H1 (cell line): ENCODE data around the gene IFI16. TPM values are rescaled to one million over a fixed set of nuclear protein-coding genes. Genes with fewer than 3 reads are reported as not detected.

Source experiments
- CTCF ChIA-PET: fragments of 300-600 bp; sonication (Branson Sonifier 250); formaldehyde crosslinking; loops from one replicate; lab custom pipeline; 2021; ENCODE audit not compliant: partially characterized antibody; lab: Charles Lee
- POLR2A ChIA-PET: fragments of 300-600 bp; sonication (Branson Sonifier 250); formaldehyde crosslinking; loops from one replicate; lab custom pipeline; 2021; ENCODE audit warnings: inconsistent platforms; ENCODE audit not compliant: partially characterized antibody; lab: Charles Lee
- DNase-seq, 2 experiments: peaks; one replicate each; pipeline versions ENCODE4 v3.0.0 to v3.0.0-alpha.2; 2010 to 2022; ENCODE audit warnings: low spot score in 2 of 2, low read depth in 1 of 2, mixed read lengths in 1 of 2
- FAIRE-seq: peaks from 2 replicates; lab custom pipeline; 2011; peaks lifted over from hg19 to GRCh38; lab: Jason Lieb, UNC
- H2AFZ ChIP-seq: 2 replicates; pipeline ENCODE4 v1.8.1; 2012; ENCODE audit warnings: low read length, inconsistent platforms
- H2AK5ac ChIP-seq: 2 replicates; pipeline ENCODE4 v1.6.1; 2013; ENCODE audit warnings: low read depth, low read length
- H2BK120ac ChIP-seq: replicated peaks from 2 replicates; pipeline ENCODE3; 2013; ENCODE audit warnings: low read depth, low read length, inconsistent platforms
- H2BK12ac ChIP-seq: 2 replicates; pipeline ENCODE4 v1.6.1; 2013; ENCODE audit warnings: low read depth, low read length
- H2BK15ac ChIP-seq: 2 replicates; pipeline ENCODE4 v1.6.1; 2013; ENCODE audit warnings: low read length
- H2BK20ac ChIP-seq: 2 replicates; pipeline ENCODE4 v1.6.1; 2013; ENCODE audit warnings: low read length
- H2BK5ac ChIP-seq: 2 replicates; pipeline ENCODE4 v1.6.1; 2013; ENCODE audit warnings: low read depth, low read length
- H3K14ac ChIP-seq: 2 replicates; pipeline ENCODE4 v1.6.1; 2013; ENCODE audit warnings: inconsistent platforms; ENCODE audit not compliant: insufficient read length
- H3K18ac ChIP-seq: 2 replicates; pipeline ENCODE4 v1.6.1; 2013; ENCODE audit warnings: low read length; ENCODE audit errors: extremely low read depth
- H3K23ac ChIP-seq: 2 replicates; pipeline ENCODE4 v1.6.1; 2013; ENCODE audit warnings: inconsistent platforms; ENCODE audit not compliant: insufficient read length
- H3K23me2 ChIP-seq: 2 replicates; pipeline ENCODE4 v1.6.1; 2013; ENCODE audit warnings: low read depth, low read length
- H3K27ac ChIP-seq: 2 replicates; pipeline ENCODE4 v1.6.1; 2011; ENCODE audit warnings: low read depth, low read length, inconsistent platforms
- H3K27me3 ChIP-seq, 4 experiments: replicated peaks in 1 of 4; 1 replicate in 1 of 4; 2 replicates in 3 of 4; pipeline versions ENCODE4 v1.6.1 to v1.8.1; 2011 to 2013; ENCODE audit warnings: low read length in 3 of 4, mild to moderate bottlenecking in 3 of 4, inconsistent platforms in 2 of 4, mixed read lengths in 2 of 4, moderate library complexity in 1 of 4; ENCODE audit not compliant: control insufficient read depth in 3 of 4, insufficient read depth in 3 of 4; ENCODE audit errors: extremely low read depth in 1 of 4
- H3K36me3 ChIP-seq, 4 experiments: 2 replicates each; pipeline versions ENCODE4 v1.6.1 to v1.8.1; 2011 to 2013; ENCODE audit warnings: mild to moderate bottlenecking in 4 of 4, low read length in 3 of 4, moderate library complexity in 2 of 4, control low read depth in 1 of 4, inconsistent platforms in 1 of 4; ENCODE audit not compliant: insufficient read depth in 4 of 4, control insufficient read depth in 2 of 4
- H3K4ac ChIP-seq: replicated peaks from 2 replicates; pipeline ENCODE3; 2013; ENCODE audit warnings: low read length, low read depth, mixed read lengths, inconsistent platforms; ENCODE audit not compliant: insufficient read length
- H3K4me1 ChIP-seq, 4 experiments: replicated peaks in 1 of 4; 1 replicate in 1 of 4; 2 replicates in 3 of 4; pipeline versions ENCODE4 v1.6.1 to v1.8.1; 2011 to 2013; ENCODE audit warnings: low read length in 3 of 4, inconsistent platforms in 2 of 4, mixed read lengths in 1 of 4; ENCODE audit not compliant: insufficient read depth in 4 of 4, control insufficient read depth in 3 of 4
- H3K4me2 ChIP-seq, 2 experiments: 2 replicates each; pipeline versions ENCODE4 v1.6.1 to v1.8.1; 2011 to 2013; ENCODE audit warnings: low read depth in 2 of 2, low read length in 2 of 2, control low read depth in 1 of 2, inconsistent platforms in 1 of 2, mild to moderate bottlenecking in 1 of 2; ENCODE audit not compliant: insufficient read depth in 1 of 2
- H3K4me3 ChIP-seq, 4 experiments: fragments of 200-600, 300-600 bp in 1 of 4; sonication (generic), shearing (Covaris generic), sonication (Bioruptor Twin) in 1 of 4; 2 replicates each; pipeline versions ENCODE4 v1.5.1 to v1.8.1; 2011 to 2016; ENCODE audit warnings: low read length in 4 of 4, low read depth in 3 of 4, control low read depth in 2 of 4, inconsistent platforms in 2 of 4, mild to moderate bottlenecking in 2 of 4, mixed read lengths in 1 of 4, moderate library complexity in 1 of 4; ENCODE audit not compliant: insufficient read depth in 2 of 4; ENCODE audit errors: extremely low read depth in 1 of 4
- H3K56ac ChIP-seq: replicated peaks from 2 replicates; pipeline ENCODE3; 2013; ENCODE audit warnings: low read depth, mild to moderate bottlenecking, mixed read lengths, low read length, inconsistent platforms; ENCODE audit not compliant: insufficient read length
- H3K79me1 ChIP-seq: 2 replicates; pipeline ENCODE4 v1.6.1; 2013; ENCODE audit warnings: low read depth, low read length, control low read depth
- H3K79me2 ChIP-seq, 2 experiments: 2 replicates each; pipeline versions ENCODE4 v1.6.1 to v1.8.1; 2012 to 2013; ENCODE audit warnings: low read length in 2 of 2, mild to moderate bottlenecking in 2 of 2, inconsistent platforms in 1 of 2; ENCODE audit not compliant: insufficient read depth in 2 of 2, control insufficient read depth in 1 of 2
- H3K9ac ChIP-seq, 4 experiments: replicated peaks in 1 of 4; 1 replicate in 1 of 4; 2 replicates in 3 of 4; pipeline versions ENCODE4 v1.6.1 to v1.8.1; 2011 to 2013; ENCODE audit warnings: low read depth in 3 of 4, low read length in 3 of 4, control low read depth in 2 of 4, mild to moderate bottlenecking in 2 of 4, moderate library complexity in 2 of 4, inconsistent platforms in 1 of 4; ENCODE audit errors: extremely low read depth in 1 of 4
- H3K9me3 ChIP-seq, 2 experiments: 2 replicates each; pipeline versions ENCODE4 v1.6.1 to v1.8.1; 2012 to 2013; ENCODE audit warnings: mild to moderate bottlenecking in 2 of 2, moderate library complexity in 2 of 2, control low read depth in 1 of 2, inconsistent platforms in 1 of 2, low read depth in 1 of 2, low read length in 1 of 2, mixed read lengths in 1 of 2; ENCODE audit not compliant: insufficient read depth in 2 of 2
- H4K20me1 ChIP-seq, 2 experiments: replicated peaks in 1 of 2; 2 replicates each; pipeline versions ENCODE3 to v1.8.1; 2011 to 2013; ENCODE audit warnings: inconsistent platforms in 2 of 2, low read length in 2 of 2, mild to moderate bottlenecking in 1 of 2; ENCODE audit not compliant: insufficient read depth in 2 of 2, control insufficient read depth in 1 of 2
- H4K5ac ChIP-seq: 2 replicates; pipeline ENCODE4 v1.6.1; 2013; ENCODE audit warnings: low read length, low read depth, mixed read lengths, inconsistent platforms; ENCODE audit not compliant: insufficient read length
- H4K8ac ChIP-seq: 2 replicates; pipeline ENCODE4 v1.8.0; 2013; ENCODE audit warnings: mild to moderate bottlenecking, moderate library complexity, low read length, inconsistent platforms; ENCODE audit not compliant: insufficient read depth; ENCODE audit errors: extremely low read depth
- H4K91ac ChIP-seq: replicated peaks from 2 replicates; pipeline ENCODE3; 2013; ENCODE audit warnings: low read length, mixed read lengths, inconsistent platforms; ENCODE audit not compliant: insufficient read length
- BCL11A ChIP-seq, 2 experiments: IDR thresholded peaks; one replicate each; pipeline ENCODE4 v1.6.1; 2011; ENCODE audit warnings: low read depth in 2 of 2, low read length in 2 of 2, mild to moderate bottlenecking in 2 of 2
- CBX5 ChIP-seq: fragments of 300-800, 300-1000 bp; sonication (generic); IDR thresholded peaks from 2 replicates; pipeline ENCODE4 v1.7.1; 2016; ENCODE audit warnings: antibody characterized with exemption, low read length, low read depth
- CTBP2 ChIP-seq: IDR thresholded peaks from 2 replicates; pipeline ENCODE4 v1.7.0; 2011; ENCODE audit warnings: borderline replicate concordance, mild to moderate bottlenecking, moderate library complexity, mixed read lengths, low read length; ENCODE audit not compliant: insufficient read depth, insufficient read length
- CTCF ChIP-seq, 3 experiments: IDR thresholded peaks; 1 replicate in 2 of 3; 2 replicates in 1 of 3; pipeline versions ENCODE4 v1.5.1 to v1.6.1; 2011; ENCODE audit warnings: low read length in 3 of 3, mild to moderate bottlenecking in 3 of 3, inconsistent platforms in 2 of 3, low read depth in 1 of 3, moderate library complexity in 1 of 3; ENCODE audit not compliant: insufficient read depth in 1 of 3; ENCODE audit errors: control extremely low read depth in 1 of 3
- EGR1 ChIP-seq: IDR thresholded peaks from 2 replicates; pipeline ENCODE4 v1.6.1; 2011; ENCODE audit warnings: low read depth, low read length, borderline replicate concordance
- KDM1A ChIP-seq: fragments of 200-600, 300-600 bp; sonication (generic); IDR thresholded peaks from 2 replicates; pipeline ENCODE4 v1.7.1; 2016; ENCODE audit warnings: mild to moderate bottlenecking, low read length, borderline replicate concordance
- RAD21 ChIP-seq, 2 experiments: IDR thresholded peaks in 1 of 2; conservative IDR thresholded peaks in 1 of 2; 2 replicates each; pipeline ENCODE4 v1.6.1; 2011; ENCODE audit warnings: low read depth in 2 of 2, low read length in 2 of 2, improper control_type of control experiment in 1 of 2, inconsistent platforms in 1 of 2, mild to moderate bottlenecking in 1 of 2, moderate library complexity in 1 of 2
- SAP30 ChIP-seq: fragments of 300-600 bp; sonication (generic); IDR thresholded peaks from 2 replicates; pipeline ENCODE4 v1.7.1; 2012; ENCODE audit warnings: low read length, moderate library complexity, mild to moderate bottlenecking, inconsistent platforms; ENCODE audit not compliant: insufficient read depth, insufficient replicate concordance
- TAF1 ChIP-seq: IDR thresholded peaks from 2 replicates; pipeline ENCODE4 v1.6.1; 2011; ENCODE audit warnings: mild to moderate bottlenecking, low read depth, low read length
- TEAD4 ChIP-seq: IDR thresholded peaks from 2 replicates; pipeline ENCODE4 v1.6.1; 2012; ENCODE audit warnings: low read depth, low read length, inconsistent platforms, mixed read lengths
- ZNF274 ChIP-seq: IDR thresholded peaks from 2 replicates; pipeline ENCODE4 v1.7.0; 2012; ENCODE audit warnings: low read length, borderline replicate concordance; ENCODE audit errors: extremely low read depth
- polyA plus RNA-seq, 7 experiments: library from polyadenylated mRNA; depleted of rRNA in 3 of 7; stranded (reverse) in 5 of 7; unstranded in 2 of 7; fragments of >200 nt in 5 of 7; fragments of 200-250 nt in 2 of 7; gene quantifications; 1 replicate in 5 of 7; 2 replicates in 1 of 7; 4 replicates in 1 of 7; pipeline versions ENCODE4 v1.2.1 to v1.2.3, GENCODE V29; 2011 to 2013; ENCODE audit warnings: missing spikeins in 2 of 7, mixed read lengths in 2 of 7
- total RNA-seq: library from RNA; stranded (reverse); fragmentation: NEBNext Ultra II Directional; extraction: Animal tissue kit (Norgen Biotek cat#: 25700); gene quantifications from 2 replicates; pipeline ENCODE4 v1.2.1, GENCODE V29; 2021

Gene IFI16
- total and polyA plus RNA-seq, 2 of the 8 experiments (the other 6 are each of a cell fraction or from before 2014, with no cell fraction given): 0.63 to 0.74 TPM

GRCh38 chr1:159005161-159005560, 4.5 kb upstream of the IFI16 start:
- H4K91ac ChIP-seq: no peak overlapping the region

More at GRCh38 chr1:159005161-159005560, 4.5 kb upstream of the IFI16 start:
- peak overlapping the region in 1 of 4 experiments; percentile 58; a peak in 2 of 8 replicates for H3K4me3 ChIP-seq
- H3K27ac ChIP-seq: no peak overlapping the region
- no peak for TF ChIP-seq RAD21 (IDR thresholded peaks at IDR 0.05 in 1 of 2, conservative IDR thresholded peaks at IDR 0.05 in 1 of 2; ENCODE audit: low read depth in 2 of 2, low read length in 2 of 2)
- no peak for TF ChIP-seq TEAD4
- TF ChIP-seq SAP30: no peak
- no peak for TF ChIP-seq ZNF274
- no peak for TF ChIP-seq CTCF (IDR thresholded peaks at IDR 0.05; ENCODE audit: control extremely low read depth in 1 of 3, insufficient read depth in 1 of 3, low read depth in 1 of 3, low read length in 3 of 3)
- no peak for TF ChIP-seq EGR1
- TF ChIP-seq CTBP2: no peak
- no peak for TF ChIP-seq TAF1
- no peak for TF ChIP-seq CBX5
- no peak for TF ChIP-seq BCL11A (IDR thresholded peaks at IDR 0.05; ENCODE audit: low read depth in 2 of 2, low read length in 2 of 2)
- no peak for TF ChIP-seq KDM1A
- POLR2A ChIA-PET: no interaction called here
- no peak overlapping the region for H3K14ac ChIP-seq
- no peak overlapping the region for H2AK5ac ChIP-seq
- H4K5ac ChIP-seq: no peak overlapping the region
- CTCF ChIA-PET: interaction anchor here (0.6 to 0.9 kb wide), 4 partner anchors 8 to 498 kb away, joined by 3 read pairs; no protein-coding TSS in a partner anchor
- H3K23me2 ChIP-seq: 0 out of 2 replicates have a peak, but pooled peaks cover 4% of the 10 kb centered on the region
- H2BK15ac ChIP-seq: no peak overlapping the region
- no peaks in the 10 kb centered on the region for H4K20me1 ChIP-seq
- no peak overlapping the region for H2BK5ac ChIP-seq
- no peak overlapping the region for H3K4ac ChIP-seq
- no peaks in the 10 kb centered on the region for H3K9me3 ChIP-seq
- DNase-seq (no peak), FAIRE-seq (no peak)
- no peak overlapping the region for H3K56ac ChIP-seq
- H3K4me2 ChIP-seq: peak overlapping the region; percentile 85 to 86; a peak in 2 of 4 replicates
- peak overlapping the region; percentile 96; the same call in 1 of the 2 replicates for H2AFZ ChIP-seq
- H2BK20ac ChIP-seq: no peak overlapping the region
- peaks cover 2 to 30% (median 17%) of the 10 kb centered on the region in 4 experiments; a peak in 5 of 7 replicates for H3K4me1 ChIP-seq
- no peaks in the 10 kb centered on the region for H3K79me1 ChIP-seq
- H2BK12ac ChIP-seq: no peak overlapping the region
- no peak overlapping the region for H3K23ac ChIP-seq
- H3K27me3 ChIP-seq: peaks cover 1 to 22% (median 16%) of the 10 kb centered on the region in 4 experiments; a peak in 5 of 7 replicates
- no peak overlapping the region for H3K9ac ChIP-seq
- H2BK120ac ChIP-seq: no peak overlapping the region
- H3K36me3 ChIP-seq: no peaks in the 10 kb centered on the region
- no peak overlapping the region for H3K18ac ChIP-seq
- H4K8ac ChIP-seq: no peak overlapping the region
- no peaks in the 10 kb centered on the region for H3K79me2 ChIP-seq
